Hematopoietic multipotent progenitor cell treated with erythropoietin and hydrocortisone succinate and interleukin-3 and kit ligand, for 17 days (in vitro differentiated cells): ENCODE data around the gene AHDC1.
A peak's percentile ranks its signal among the peaks of the same experiment; 100 is the strongest.
"Not testable (repeated sequence)": the region's sequence is repeated elsewhere in the genome, so short reads cannot be mapped to it uniquely, and the experiment has no call there.

Experiments
- DNase-seq: peaks from one replicate; pipeline ENCODE4 v3.0.0-alpha.2; 2015; ENCODE audit warnings: low spot score

Gene AHDC1

DNA sequence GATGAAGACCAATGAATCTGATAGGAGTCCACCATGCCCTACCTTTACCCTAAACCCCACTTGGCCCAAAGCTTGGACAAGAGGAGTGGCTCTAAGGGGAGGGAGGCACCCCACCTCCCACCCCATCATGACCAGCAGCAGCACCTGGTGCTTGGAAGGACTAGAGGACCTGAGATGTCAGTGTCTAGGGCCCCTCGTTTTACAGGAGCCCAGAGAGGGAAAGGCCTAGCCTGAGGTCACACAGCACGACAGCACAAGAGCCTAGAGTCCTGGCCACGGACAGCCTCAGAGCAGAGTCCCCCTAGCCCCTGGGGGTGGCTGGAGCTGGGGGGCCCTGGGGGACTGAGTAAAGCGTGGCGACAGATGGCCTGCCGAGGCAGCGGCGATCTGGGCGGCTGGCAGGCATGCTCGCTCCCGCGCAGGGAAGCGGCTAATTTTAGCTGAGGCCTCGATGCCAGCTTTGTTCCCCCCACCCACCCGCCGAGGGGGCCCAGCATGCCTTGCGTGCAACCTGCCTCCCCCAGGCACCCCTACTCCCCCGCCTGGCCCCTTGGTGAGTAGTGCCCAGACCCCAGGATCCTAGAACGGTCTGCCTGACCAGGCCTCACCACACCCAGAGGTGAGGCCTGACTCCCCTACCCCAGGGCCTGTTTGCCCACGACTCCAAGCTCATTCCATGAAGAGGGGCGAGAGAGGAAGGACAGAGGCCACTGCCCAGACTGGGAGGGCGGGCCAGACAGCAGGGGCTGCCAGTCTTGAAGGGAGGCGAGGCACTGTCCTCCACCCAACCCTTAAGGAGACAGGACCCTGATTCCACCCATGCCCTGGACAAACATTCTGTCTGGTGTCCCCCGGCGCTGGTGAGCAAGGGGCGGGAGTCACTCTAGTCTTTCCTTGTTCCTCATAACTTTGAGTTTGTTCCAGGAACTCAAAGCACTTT, 39.0 kb downstream of the AHDC1 start:
- DNase-seq: no peak

GRCh38 chr1:27563591-27564471, 40.1 kb downstream of the AHDC1 start:
- DNase-seq: no peak

DNA sequence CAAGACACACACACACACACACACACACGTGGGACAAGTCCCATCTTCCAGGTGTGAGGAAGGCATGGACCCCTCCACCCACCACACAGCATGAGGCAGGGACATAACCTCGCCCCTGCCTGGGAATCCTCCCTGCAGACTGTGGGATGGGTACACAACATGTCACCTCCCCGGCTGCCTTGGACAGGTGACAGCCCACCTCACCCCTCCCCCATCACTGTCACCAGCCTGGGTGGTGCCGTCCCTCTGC, 40.7 kb downstream of the AHDC1 start:
- DNase-seq: no peak

- no peak for DNase-seq
These were observed 41.2 kb downstream of the AHDC1 start for GRCh38 chr1:27562534-27563340.

DNA sequence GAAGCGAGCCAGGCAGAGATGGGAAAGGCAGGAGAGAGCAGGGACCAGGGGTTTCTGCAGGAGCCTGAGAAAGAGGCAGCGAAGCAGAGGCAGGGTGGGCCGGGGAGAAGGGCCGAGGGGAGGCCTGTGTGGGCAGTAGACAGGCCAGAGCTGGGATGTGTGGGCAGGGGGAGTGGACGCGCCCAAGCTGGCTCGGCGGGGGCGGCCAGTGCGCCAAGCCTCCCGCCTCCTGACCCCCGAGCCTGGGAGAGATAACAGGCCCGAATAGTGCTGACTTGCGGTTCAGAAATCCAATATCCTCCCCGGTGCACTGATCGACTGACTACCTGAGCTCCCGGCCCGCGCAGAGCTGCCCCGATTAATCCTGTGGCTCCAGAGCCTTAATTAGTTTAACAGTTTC, 41.9 kb downstream of the AHDC1 start:
- DNase-seq: no peak

- no peak for DNase-seq
These were observed 42.6 kb downstream of the AHDC1 start for GRCh38 chr1:27561124-27561899.

DNA sequence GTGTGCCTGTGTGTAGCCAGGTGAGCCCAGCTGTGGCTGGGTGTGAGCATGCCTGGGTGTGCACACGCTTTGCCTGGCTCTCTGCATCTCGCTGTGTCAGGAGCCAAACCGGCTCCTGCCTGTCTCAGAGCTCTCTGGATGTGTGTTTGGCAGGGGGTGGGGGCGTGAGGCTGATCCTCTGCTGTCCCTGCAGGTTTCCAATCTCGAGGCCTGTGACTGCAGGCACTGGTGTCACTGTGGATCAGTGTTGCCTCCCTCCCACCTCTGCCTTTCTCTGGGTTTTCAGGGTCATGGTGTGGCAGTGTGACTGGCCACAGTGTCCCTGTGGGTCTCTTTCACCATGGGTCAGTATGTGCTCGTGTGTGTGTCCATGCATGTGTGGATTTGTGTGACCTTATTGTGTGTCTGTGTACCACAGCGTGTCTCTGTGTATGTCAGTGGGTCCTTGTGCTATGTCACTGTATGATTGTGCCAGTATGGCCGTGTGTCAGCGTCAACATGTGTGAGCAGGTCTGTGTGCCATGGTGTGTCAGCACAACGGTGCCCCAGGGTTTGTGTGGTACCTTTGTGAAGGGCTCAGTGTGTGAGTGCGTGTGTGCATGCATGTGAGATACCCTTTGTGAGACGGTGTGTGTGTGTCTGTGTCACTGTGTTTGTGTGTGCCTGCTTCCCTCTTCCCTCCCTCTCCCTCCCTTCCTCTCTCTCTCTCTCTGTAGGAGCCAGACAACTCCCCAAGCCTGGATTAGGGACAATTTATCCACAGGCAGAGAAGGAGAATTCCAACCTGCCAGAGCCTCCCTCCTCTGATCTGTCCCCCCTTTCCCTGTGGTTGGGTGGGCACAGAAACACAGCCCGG, 43.4 kb downstream of the AHDC1 start:
- DNase-seq: no peak

DNA sequence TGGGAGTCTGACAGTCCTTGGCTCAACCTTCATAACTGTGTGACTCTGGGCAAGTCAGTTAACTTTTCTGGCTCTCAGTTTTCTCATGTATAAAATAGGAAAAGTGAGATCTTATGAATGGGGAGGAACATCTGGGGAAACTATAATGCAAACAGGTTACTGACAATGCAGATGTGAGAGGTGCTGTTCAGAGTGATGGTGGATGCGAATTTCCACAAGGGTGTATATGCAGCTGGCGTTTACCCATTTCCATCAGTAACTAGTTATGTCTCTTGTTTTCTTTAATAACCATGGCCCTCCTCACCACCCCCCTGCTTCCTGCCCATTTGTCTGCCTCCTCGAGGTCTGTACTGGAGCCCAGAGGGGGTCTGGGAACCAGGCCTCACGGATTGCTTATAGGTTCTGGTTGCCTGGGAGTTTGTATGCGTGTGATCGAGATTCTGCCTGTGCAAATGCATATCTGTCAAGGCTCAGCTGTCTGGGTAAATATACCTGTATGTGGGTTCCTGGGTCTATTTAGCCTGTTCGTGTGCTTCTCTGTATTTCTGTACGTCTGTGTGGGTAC, 44.4 kb downstream of the AHDC1 start:
- DNase-seq: no peak

DNA sequence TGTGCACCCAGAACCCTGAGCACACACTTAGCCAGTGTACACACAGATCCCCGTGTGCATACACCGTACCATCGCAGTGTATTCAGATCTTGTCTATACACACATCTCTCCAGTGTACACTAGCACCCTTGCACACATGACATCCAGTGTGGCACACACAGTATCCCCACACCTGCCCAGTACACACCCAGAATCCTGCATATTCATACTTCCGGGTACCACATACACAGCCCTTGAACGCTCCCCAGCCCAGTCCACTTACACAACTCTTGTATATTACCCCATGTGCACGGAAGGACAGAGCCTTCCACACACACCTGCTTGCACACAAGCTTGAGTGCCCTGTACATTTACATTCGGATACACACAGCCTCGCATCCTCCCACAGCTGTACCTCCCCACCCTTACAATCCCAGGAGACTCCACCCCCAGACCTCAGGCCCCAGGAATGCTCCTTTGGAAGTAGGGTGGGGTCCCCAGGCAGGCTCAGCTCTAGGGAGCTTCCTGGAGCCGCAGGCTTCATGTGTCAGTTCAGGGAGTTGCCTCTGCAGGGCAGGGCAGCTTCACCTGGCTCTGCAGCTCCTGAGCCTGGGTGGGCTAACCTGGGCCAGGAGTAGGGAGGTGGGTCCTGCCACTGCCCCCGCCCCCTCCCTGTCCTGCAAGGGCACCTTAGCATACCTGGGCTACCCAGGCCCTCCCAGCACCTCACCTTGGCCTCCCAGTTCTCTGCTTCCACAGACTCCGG, 46.2 kb downstream of the AHDC1 start:
- DNase-seq: no peak

DNA sequence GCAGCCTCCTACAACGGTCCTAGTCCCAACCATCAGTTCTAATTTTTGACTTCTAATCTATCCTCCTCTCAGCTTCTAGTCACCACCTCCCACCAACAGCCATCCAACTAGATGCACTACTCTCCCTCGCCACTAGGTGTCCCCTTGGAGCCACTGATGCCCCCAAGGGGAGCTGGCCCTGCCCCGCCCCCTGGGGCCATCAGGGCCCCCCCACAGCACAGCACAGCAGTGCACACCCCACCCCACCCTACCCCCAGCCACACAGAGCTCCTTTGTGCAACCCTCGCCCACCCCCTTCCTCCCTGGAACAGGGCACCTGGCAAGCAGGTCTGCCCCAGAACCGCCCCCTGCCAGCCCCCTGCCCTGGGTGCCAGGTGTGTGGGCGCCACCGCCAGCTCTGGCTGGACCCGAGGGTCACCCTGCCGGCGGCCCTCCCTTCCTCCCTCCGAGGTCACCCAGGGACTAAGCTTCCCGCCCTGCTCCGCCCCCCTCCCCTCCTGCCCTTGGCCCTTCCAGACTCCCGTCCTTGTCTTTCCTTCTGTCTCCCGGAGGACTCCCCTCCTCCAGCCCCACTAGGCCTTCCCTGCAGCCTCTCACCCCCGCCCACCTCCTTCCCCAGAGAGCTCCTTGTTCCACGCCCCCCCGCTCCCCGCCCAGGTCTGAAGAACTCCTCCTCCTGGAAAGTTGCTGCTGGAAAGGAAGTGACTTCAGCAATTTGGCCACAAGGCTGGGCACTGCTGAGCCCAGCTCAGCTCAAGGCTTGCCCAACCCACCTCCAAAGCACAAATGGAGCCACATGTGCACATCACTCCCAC, 47.0 kb downstream of the AHDC1 start:
- peak; percentile 86 for DNase-seq

- no peak for DNase-seq
These were observed 47.5 kb downstream of the AHDC1 start for GRCh38 chr1:27556435-27556780.

- DNase-seq: no peak
These were observed 48.1 kb downstream of the AHDC1 start for GRCh38 chr1:27555700-27556424.

DNA sequence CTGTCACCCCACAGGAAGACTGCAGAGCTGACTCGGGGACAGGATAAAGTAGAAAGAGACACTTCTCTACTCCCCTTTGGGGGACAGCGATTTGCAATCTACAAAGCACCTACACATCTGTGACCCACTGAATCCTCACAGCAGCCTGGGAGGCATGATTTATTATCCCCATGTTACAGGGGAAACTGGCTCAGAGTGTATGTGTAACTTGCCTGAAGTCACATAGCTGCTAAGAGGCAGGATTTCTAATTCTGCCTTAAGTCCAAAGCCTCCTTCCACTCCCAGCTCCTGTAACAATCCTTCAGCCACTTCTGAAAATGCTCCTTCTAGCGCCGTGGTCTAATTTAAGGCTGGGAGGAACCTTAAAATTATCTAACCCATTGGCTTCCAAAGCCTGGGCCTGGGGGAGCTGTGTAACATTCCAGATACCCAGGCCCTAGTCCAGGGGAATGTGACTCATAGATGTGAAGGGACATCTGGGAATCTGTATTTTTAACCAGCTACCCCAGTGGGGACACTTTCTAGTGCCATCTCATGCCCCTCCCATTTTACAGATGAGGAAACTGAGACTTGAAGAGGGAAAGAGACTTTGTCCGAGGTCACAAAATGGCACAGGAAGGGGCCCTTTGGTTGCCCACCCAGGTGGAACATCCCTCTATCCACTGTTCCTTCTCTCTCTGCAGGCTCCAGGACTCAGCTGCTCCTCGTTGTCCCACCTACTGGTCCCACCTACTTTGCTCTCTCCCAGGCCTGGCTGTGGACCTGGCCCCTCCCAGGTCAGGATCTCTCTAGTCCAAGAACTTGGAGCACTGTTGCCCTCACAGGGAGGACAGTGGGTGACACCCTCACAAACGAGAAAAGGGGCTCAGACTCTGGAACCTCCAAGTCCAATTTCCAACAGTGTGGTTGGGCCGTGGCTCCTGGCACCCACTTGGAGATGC, 48.9 kb downstream of the AHDC1 start:
- no peak for DNase-seq

DNA sequence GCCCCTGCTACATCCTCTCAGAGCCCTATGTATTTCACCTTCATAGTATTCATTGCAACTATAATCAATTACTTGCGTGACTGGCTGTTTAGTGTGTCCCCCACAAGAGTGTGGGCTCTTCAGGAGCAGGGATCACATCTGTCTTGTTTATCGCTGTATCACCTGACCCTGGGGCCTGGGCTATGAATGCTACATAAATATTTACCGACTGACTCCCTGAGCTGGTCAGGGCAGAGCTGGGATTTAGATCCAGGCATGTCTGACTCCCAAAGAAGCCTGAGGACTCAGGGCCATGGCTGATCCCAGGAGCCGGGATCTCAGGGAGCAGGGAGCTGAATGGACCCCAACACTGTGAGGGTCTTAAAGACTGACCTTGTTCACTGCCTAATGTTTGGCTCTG, 49.7 kb downstream of the AHDC1 start:
- DNase-seq: no peak

GRCh38 chr1:27553823-27554222, 50.1 kb downstream of the AHDC1 start:
- DNase-seq: not testable (repeated sequence)

DNA sequence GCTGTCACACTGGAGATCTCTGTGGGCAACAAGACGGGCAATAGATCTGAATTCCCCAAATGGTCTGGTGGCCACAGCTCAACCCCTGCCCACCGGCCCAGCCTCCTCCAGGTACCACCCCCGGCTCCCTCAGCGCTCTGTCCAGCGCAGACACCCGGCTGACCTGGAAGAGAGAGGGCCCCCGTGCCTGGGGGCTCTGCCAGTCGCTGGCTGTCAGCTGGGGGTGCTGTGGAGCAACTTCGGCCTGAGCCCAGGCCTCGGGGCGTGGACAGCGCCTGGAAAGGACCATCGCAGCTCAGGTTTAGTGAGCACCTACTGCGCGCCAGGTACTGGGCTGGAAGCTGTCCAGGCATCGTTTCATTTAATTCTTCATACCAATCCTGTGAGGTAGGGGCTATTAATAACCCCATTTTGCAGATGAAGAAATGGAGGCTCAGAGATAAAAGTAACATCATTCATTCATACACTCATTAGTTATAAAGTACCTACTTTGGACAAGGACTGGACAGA, 51.0 kb downstream of the AHDC1 start:
- DNase-seq: no peak

- DNase-seq: no peak
These were observed 52.0 kb downstream of the AHDC1 start for GRCh38 chr1:27551953-27552312.
